AG04450 (cell line): ENCODE results near the gene TFPI. TPM values are rescaled to one million over a fixed set of nuclear protein-coding genes. Genes with fewer than 3 reads are reported as not detected.

ENCODE experiments used
- CTCF ChIA-PET: fragments of 300-600, 350-600 bp; formaldehyde crosslinking; extraction: SDS; loops from one replicate; lab custom pipeline; 2022; ENCODE audit warnings: antibody characterized with exemption, inconsistent platforms; lab: Charles Lee
- POLR2A ChIA-PET: fragments of 350-600 bp; formaldehyde crosslinking; extraction: SDS; loops from one replicate; lab custom pipeline; 2021; ENCODE audit warnings: antibody characterized with exemption, inconsistent platforms; lab: Yijun Ruan, JAX
- DNase-seq: peaks from one replicate; pipeline ENCODE4 v3.0.0-alpha.2; 2011; ENCODE audit warnings: low read depth, low spot score
- H3K27ac ChIP-seq: one replicate; pipeline ENCODE4 v1.5.1; 2012; ENCODE audit warnings: low read depth, low read length, control low read depth
- H3K27me3 ChIP-seq: one replicate; pipeline ENCODE4 v1.6.0; 2012; ENCODE audit warnings: low read length; ENCODE audit not compliant: control insufficient read depth, insufficient read depth
- H3K4me3 ChIP-seq: 2 replicates; pipeline ENCODE4 v1.5.1; 2011; ENCODE audit warnings: mild to moderate bottlenecking, low read depth, low read length, control low read depth
- H3K9me3 ChIP-seq: 2 replicates; pipeline ENCODE4 v1.5.1; 2012; ENCODE audit warnings: low read length; ENCODE audit not compliant: control insufficient read depth, insufficient read depth
- CTCF ChIP-seq: IDR thresholded peaks from 2 replicates; pipeline ENCODE4 v1.5.1; 2011; ENCODE audit warnings: low read depth, low read length, control low read depth, inconsistent platforms
- polyA plus RNA-seq: library from polyadenylated mRNA; depleted of rRNA; stranded (reverse); fragments of >200 nt; gene quantifications from 2 replicates; pipeline ENCODE4 v1.2.3, GENCODE V29; 2011

The TFPI gene
- polyA plus RNA-seq, 1 experiment = 91.2 TPM

GRCh38 chr2:187546762-187547333 is 7.4 kb downstream of the TFPI start:
- POLR2A ChIA-PET = interaction anchor here (0.7 to 1.7 kb wide), 3 partner anchors 20 to 47 kb away, joined by 3 to 10 read pairs (median 6); no protein-coding TSS in a partner anchor
- CTCF ChIA-PET = interaction anchor here (2.9 to 5.7 kb wide), 2 partner anchors 34 to 48 kb away, joined by 30 to 68 read pairs; no protein-coding TSS in a partner anchor
- TF ChIP-seq CTCF = no peak
- H3K9me3 ChIP-seq = no peaks in the 10 kb centered on the region
- no peaks in the 10 kb centered on the region for H3K27me3 ChIP-seq
- H3K4me3 ChIP-seq = no peak overlapping the region
- no peak overlapping the region for H3K27ac ChIP-seq
- no peak for DNase-seq

GRCh38 chr2:187545238-187545751 is 8.9 kb downstream of the TFPI start:
- Histone ChIP-seq H3K9me3 (no peaks in the 10 kb centered on the region), H3K4me3 (no peak overlapping the region), H3K27me3 (no peaks in the 10 kb centered on the region), H3K27ac (no peak overlapping the region)
- ChIA-PET CTCF (interaction anchor here (0.8 to 2.9 kb wide), 3 partner anchors 19 to 46 kb away, joined by 4 to 30 read pairs (median 6); no protein-coding TSS in a partner anchor), POLR2A (no interaction called here)
- DNase-seq = no peak
- no peak for TF ChIP-seq CTCF

- DNase-seq = no peak
- Histone ChIP-seq H3K4me3 (no peak overlapping the region), H3K9me3 (no peaks in the 10 kb centered on the region), H3K27me3 (no peaks in the 10 kb centered on the region), H3K27ac (no peak overlapping the region)
- ChIA-PET CTCF (interaction anchor here (0.6 to 2.9 kb wide), 6 partner anchors 18 to 994 kb away, joined by 3 to 30 read pairs (median 7); no protein-coding TSS in a partner anchor), POLR2A (no interaction called here)
- TF ChIP-seq CTCF = no peak
Measured at GRCh38 chr2:187544371-187545080, 9.7 kb downstream of the TFPI start.

- POLR2A ChIA-PET = no interaction called here
- CTCF ChIA-PET = interaction anchor here (1.2 to 2.4 kb wide), 2 partner anchors 38 to 43 kb away, joined by 9 to 10 read pairs; no protein-coding TSS in a partner anchor
- H3K27me3 ChIP-seq = no peaks in the 10 kb centered on the region
- no peak for TF ChIP-seq CTCF
- no peaks in the 10 kb centered on the region for H3K9me3 ChIP-seq
- H3K27ac ChIP-seq = no peak overlapping the region
- no peak for DNase-seq
- H3K4me3 ChIP-seq = no peak overlapping the region
Measured at GRCh38 chr2:187543488-187543887, 10.7 kb downstream of the TFPI start.
